ENCODE measurements around the gene CRISPLD2.

CRISPLD2 gene, protein sequence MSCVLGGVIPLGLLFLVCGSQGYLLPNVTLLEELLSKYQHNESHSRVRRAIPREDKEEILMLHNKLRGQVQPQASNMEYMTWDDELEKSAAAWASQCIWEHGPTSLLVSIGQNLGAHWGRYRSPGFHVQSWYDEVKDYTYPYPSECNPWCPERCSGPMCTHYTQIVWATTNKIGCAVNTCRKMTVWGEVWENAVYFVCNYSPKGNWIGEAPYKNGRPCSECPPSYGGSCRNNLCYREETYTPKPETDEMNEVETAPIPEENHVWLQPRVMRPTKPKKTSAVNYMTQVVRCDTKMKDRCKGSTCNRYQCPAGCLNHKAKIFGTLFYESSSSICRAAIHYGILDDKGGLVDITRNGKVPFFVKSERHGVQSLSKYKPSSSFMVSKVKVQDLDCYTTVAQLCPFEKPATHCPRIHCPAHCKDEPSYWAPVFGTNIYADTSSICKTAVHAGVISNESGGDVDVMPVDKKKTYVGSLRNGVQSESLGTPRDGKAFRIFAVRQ

DNA sequence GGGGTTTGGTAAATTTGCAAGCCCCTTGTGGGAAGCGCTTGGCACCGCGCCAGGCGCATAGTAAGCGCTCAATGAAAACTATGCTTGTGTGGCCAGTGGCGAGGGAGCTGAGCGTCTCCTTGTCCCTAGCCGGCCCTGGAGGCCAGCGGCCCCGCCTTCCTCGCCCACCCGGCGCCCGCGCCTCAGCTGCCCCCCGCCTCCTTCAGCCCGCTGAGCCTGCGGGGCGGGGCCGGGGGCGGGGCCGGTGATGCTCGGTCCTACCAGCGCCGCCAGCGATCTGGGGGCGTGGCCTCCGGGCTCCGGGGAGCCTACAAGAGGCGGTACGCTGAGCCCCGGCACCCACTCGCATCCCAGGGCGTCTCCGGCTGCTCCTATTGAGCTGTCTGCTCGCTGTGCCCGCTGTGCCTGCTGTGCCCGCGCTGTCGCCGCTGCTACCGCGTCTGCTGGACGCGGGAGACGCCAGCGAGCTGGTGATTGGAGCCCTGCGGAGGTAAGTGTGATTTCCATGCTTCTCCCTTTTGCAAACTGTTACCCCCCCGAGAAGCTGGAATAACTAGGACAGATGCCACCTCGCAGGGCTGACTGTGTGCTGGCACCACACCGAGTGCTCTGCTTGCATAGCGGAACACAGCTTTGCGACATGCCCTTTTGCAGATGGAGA is at the start of gene CRISPLD2:
TSS of gene CRISPLD2 (plus strand) at position 342 of the 661 bp plus-strand sequence. CDS start 18,511 bp downstream, outside the sequence.
- TF ChIP-seq, protein P1, sequence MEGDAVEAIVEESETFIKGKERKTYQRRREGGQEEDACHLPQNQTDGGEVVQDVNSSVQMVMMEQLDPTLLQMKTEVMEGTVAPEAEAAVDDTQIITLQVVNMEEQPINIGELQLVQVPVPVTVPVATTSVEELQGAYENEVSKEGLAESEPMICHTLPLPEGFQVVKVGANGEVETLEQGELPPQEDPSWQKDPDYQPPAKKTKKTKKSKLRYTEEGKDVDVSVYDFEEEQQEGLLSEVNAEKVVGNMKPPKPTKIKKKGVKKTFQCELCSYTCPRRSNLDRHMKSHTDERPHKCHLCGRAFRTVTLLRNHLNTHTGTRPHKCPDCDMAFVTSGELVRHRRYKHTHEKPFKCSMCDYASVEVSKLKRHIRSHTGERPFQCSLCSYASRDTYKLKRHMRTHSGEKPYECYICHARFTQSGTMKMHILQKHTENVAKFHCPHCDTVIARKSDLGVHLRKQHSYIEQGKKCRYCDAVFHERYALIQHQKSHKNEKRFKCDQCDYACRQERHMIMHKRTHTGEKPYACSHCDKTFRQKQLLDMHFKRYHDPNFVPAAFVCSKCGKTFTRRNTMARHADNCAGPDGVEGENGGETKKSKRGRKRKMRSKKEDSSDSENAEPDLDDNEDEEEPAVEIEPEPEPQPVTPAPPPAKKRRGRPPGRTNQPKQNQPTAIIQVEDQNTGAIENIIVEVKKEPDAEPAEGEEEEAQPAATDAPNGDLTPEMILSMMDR (IDR thresholded peaks at IDR 0.05; ENCODE audit: low read depth, low read length, missing control alignments), result no peak
- H3K4me3 ChIP-seq (replicated peaks; ENCODE audit: low read depth, low read length), result peak within 1 kb of the TSS; percentile 46
- no peak for DNase-seq (ENCODE audit: extremely low read depth, low read depth)

DNA sequence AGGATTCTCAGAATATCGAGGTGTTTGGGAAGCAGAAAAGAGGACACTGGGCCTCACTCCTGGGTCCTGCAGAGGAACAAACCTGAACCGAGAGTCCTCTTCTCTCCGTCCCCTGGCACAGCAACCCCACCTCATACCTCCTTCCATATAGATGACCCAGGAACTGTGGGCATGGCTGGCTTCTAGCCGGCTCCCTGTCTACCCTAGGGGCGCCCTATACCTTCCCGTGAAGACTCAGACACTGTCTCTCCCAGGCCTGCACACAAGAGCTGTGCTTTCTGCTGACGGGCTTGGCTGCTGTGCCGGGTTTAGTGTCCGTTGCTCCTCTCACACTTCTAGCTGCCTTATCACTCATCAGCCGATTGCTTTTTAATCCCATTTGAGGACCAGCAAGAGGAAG is 46.5 kb upstream of the CRISPLD2 start:
- TF ChIP-seq, protein P1 (IDR thresholded peaks at IDR 0.05; ENCODE audit: low read depth, low read length, missing control alignments), result no peak
- DNase-seq (ENCODE audit: extremely low read depth, low read depth), result no peak
- no peak overlapping the region for H3K4me3 ChIP-seq (replicated peaks; ENCODE audit: low read depth, low read length)

DNA sequence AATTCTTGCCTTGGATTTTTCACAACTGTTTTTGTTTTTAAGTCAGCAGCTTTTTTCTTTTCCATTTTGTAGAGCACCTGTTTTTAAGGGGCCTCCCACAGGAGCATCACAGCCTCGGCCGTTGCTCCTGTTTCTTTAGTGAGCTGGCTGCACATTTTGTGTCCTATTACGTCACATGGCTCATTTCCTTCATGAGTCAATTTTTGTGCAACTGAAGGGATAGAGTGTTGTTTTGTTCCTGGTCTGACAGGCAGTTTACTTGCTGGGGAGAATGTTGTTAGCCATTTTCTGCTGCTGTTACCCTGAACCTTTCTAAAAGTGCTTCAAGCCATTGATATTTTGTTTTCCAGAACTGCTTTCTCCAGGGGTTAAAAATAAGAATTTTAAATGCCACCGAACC is 45.0 kb upstream of the CRISPLD2 start:
- H3K4me3 ChIP-seq (replicated peaks; ENCODE audit: low read depth, low read length), result no peak overlapping the region
- DNase-seq (ENCODE audit: extremely low read depth, low read depth), result no peak
- TF ChIP-seq, protein P1 (IDR thresholded peaks at IDR 0.05; ENCODE audit: low read depth, low read length, missing control alignments), result no peak

DNA sequence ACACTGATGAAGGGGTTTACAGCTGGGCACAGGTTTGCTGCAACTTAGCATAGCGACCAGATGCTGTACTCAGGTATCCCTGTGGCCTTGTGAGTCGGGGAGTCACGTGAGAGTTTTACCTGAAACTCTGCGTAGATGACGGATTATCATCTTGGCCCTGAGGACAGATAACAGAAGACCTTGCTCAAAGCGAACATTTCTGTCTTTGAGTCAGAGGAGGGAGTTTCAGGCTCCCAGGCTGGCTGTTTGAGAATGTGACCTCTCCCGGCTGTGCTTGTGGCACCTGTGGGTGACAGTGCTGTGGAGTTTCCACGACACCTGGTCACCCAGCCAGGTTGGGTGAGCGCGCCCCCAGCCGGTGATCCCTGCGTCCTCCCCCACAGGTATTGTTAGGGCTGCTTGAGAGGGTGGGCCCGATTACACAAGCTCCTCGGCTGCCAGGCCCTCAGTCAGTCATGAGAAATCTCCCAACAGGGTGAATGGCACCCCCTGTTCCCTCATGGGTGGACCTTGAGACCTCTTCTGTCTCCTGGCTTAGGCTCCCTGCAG is 44.4 kb upstream of the CRISPLD2 start:
- no peak for DNase-seq (ENCODE audit: extremely low read depth, low read depth)

DNA sequence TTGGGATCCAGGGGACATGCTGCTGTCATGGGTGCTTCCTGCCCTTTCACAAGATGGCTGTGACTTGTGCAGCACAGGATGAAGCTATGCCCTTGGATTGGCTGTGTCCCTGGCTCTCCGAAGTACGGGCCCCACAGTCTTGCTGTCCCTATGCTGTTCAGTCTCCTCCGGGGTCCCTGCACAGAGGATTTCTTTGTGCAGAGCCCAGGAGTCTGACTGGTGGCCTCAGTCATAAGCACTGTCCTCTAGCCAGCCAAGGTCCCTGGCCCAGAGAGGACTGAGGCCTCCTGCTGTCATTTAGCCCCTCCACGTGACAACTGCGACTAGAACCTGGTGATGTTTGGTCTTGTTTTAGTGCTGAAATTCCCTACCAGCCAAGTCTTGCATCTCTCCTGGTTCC is 42.4 kb upstream of the CRISPLD2 start:
- TF ChIP-seq, protein P1 (IDR thresholded peaks at IDR 0.05; ENCODE audit: low read depth, low read length, missing control alignments), result no peak
- no peak for DNase-seq (ENCODE audit: extremely low read depth, low read depth)
- H3K4me3 ChIP-seq (replicated peaks; ENCODE audit: low read depth, low read length), result no peak overlapping the region

More for the DNA sequence above, 44.4 kb upstream of the CRISPLD2 start:
- TF ChIP-seq, protein P1 (IDR thresholded peaks at IDR 0.05; ENCODE audit: low read depth, low read length, missing control alignments), result no peak
- H3K4me3 ChIP-seq (replicated peaks; ENCODE audit: low read depth, low read length), result no peak overlapping the region

DNA sequence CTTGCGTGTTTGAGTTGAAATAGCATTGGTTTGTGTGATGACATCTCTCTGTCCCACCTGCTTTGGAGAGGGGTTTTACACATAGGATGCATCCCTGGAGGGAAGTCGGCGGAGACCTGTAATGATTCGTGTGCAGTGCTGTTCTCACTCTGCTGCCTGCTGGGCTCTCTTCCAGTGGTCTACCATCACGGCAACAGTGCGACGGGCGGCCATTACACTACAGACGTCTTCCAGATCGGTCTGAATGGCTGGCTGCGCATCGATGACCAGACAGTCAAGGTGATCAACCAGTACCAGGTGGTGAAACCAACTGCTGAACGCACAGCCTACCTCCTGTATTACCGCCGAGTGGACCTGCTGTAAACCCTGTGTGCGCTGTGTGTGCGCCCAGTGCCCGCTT is 41.1 kb upstream of the CRISPLD2 start:
- TF ChIP-seq, protein P1 (IDR thresholded peaks at IDR 0.05; ENCODE audit: low read depth, low read length, missing control alignments), result no peak
- no peak overlapping the region for H3K4me3 ChIP-seq (replicated peaks; ENCODE audit: low read depth, low read length)
- no peak for DNase-seq (ENCODE audit: extremely low read depth, low read depth)
